ACC112 (cell line): ENCODE measurements around the gene SEMA4F.

Experiments
- H2AFZ ChIP-seq: fragments of 200-600 bp; sonication (generic); one replicate; pipeline ENCODE4 v1.6.0; 2017; ENCODE audit warnings: antibody characterized with exemption, low read length; ENCODE audit not compliant: unreplicated experiment
- H3K27ac ChIP-seq: fragments of 200-600 bp; sonication (generic); 2 replicates; pipeline ENCODE4 v1.5.1; 2014; ENCODE audit warnings: low read depth, mild to moderate bottlenecking, antibody characterized with exemption, low read length, moderate library complexity
- H3K27me3 ChIP-seq: fragments of 200-600 bp; sonication (generic); 2 replicates; pipeline ENCODE4 v1.6.1; 2014; ENCODE audit warnings: mild to moderate bottlenecking, antibody characterized with exemption, low read length, moderate library complexity, mixed read lengths; ENCODE audit not compliant: insufficient read depth
- H3K36me3 ChIP-seq: fragments of 200-600 bp; sonication (generic); 2 replicates; pipeline ENCODE4 v1.6.1; 2016; ENCODE audit warnings: mild to moderate bottlenecking, antibody characterized with exemption, low read length, moderate library complexity, mixed read lengths; ENCODE audit not compliant: insufficient read depth
- H3K4me1 ChIP-seq: fragments of 200-600 bp; sonication (generic); one replicate; pipeline ENCODE4 v1.6.1; 2016; ENCODE audit warnings: low read length, mixed read lengths; ENCODE audit not compliant: insufficient read depth, unreplicated experiment, control insufficient read depth
- H3K4me3 ChIP-seq: fragments of 200-600 bp; sonication (generic); 2 replicates; pipeline ENCODE4 v1.5.1; 2014; ENCODE audit warnings: mild to moderate bottlenecking, low read depth, low read length
- H3K79me2 ChIP-seq: fragments of 200-600 bp; sonication (generic); one replicate; pipeline ENCODE4 v1.6.0; 2016; ENCODE audit warnings: low read length; ENCODE audit not compliant: control insufficient read depth, unreplicated experiment, insufficient read depth

Gene SEMA4F

GRCh38 chr2:74632209-74632938 is 21.7 kb upstream of the SEMA4F start:
- Histone ChIP-seq H3K4me3 (no peak overlapping the region), H3K4me1 (no peaks in the 10 kb centered on the region), H3K36me3 (no peaks in the 10 kb centered on the region), H2AFZ (peak overlapping the region; percentile 30), H3K27ac (no peak overlapping the region), H3K79me2 (no peaks in the 10 kb centered on the region), H3K27me3 (no peaks in the 10 kb centered on the region)

- no peak overlapping the region for H3K4me3 ChIP-seq
- H3K27ac ChIP-seq = no peak overlapping the region
- H3K4me1 ChIP-seq = no peaks in the 10 kb centered on the region
- H3K27me3 ChIP-seq = no peaks in the 10 kb centered on the region
- no peak overlapping the region for H2AFZ ChIP-seq
- H3K79me2 ChIP-seq = no peaks in the 10 kb centered on the region
- H3K36me3 ChIP-seq = no peaks in the 10 kb centered on the region
Measured at GRCh38 chr2:74632939-74633312, 21.1 kb upstream of the SEMA4F start.

- Histone ChIP-seq H3K4me3 (no peak overlapping the region), H3K36me3 (no peaks in the 10 kb centered on the region), H3K27me3 (no peaks in the 10 kb centered on the region), H3K27ac (no peak overlapping the region), H2AFZ (no peak overlapping the region), H3K4me1 (no peaks in the 10 kb centered on the region), H3K79me2 (no peaks in the 10 kb centered on the region)
Measured at GRCh38 chr2:74639550-74639949, 14.5 kb upstream of the SEMA4F start.

- Histone ChIP-seq H3K36me3 (no peaks in the 10 kb centered on the region), H3K4me1 (no peaks in the 10 kb centered on the region), H3K27me3 (peaks cover 6% of the 10 kb centered on the region; the same call in 1 of the 2 replicates), H3K4me3 (no peak overlapping the region), H2AFZ (no peak overlapping the region), H3K79me2 (no peaks in the 10 kb centered on the region), H3K27ac (no peak overlapping the region)
Measured at GRCh38 chr2:74645344-74645743, 8.7 kb upstream of the SEMA4F start.

- no peak overlapping the region for H3K27ac ChIP-seq
- no peak overlapping the region for H2AFZ ChIP-seq
- no peaks in the 10 kb centered on the region for H3K36me3 ChIP-seq
- H3K4me1 ChIP-seq = no peaks in the 10 kb centered on the region
- H3K79me2 ChIP-seq = no peaks in the 10 kb centered on the region
- no peak overlapping the region for H3K4me3 ChIP-seq
- H3K27me3 ChIP-seq = peaks cover 6% of the 10 kb centered on the region; the same call in 1 of the 2 replicates
Measured at GRCh38 chr2:74646201-74646600, 7.8 kb upstream of the SEMA4F start.

GRCh38 chr2:74646834-74647482 is 7.1 kb upstream of the SEMA4F start:
- Histone ChIP-seq H3K27ac (no peak overlapping the region), H3K4me3 (no peak overlapping the region), H3K36me3 (no peaks in the 10 kb centered on the region), H3K79me2 (no peaks in the 10 kb centered on the region), H3K4me1 (no peaks in the 10 kb centered on the region), H3K27me3 (peaks cover 6% of the 10 kb centered on the region; the same call in 1 of the 2 replicates), H2AFZ (no peak overlapping the region)

GRCh38 chr2:74648009-74648443 is 6.0 kb upstream of the SEMA4F start, which contains the start of gene M1AP:
Gene M1AP, minus strand, starts transcription at chr2:74648330. Its CDS starts 8,055 bp downstream, at chr2:74640275.
- peak within 1 kb of the TSS; percentile 78 for H2AFZ ChIP-seq
- no peak within 1 kb of the TSS for H3K27ac ChIP-seq
- no peaks in the 10 kb centered on the region for H3K36me3 ChIP-seq
- H3K4me3 ChIP-seq = peak within 1 kb of the TSS; percentile 69
- no peaks in the 10 kb centered on the region for H3K4me1 ChIP-seq
- H3K27me3 ChIP-seq = peaks cover 6% of the 10 kb centered on the region; the same call in 1 of the 2 replicates
- H3K79me2 ChIP-seq = no peaks in the 10 kb centered on the region

- no peaks in the 10 kb centered on the region for H3K79me2 ChIP-seq
- no peaks in the 10 kb centered on the region for H3K36me3 ChIP-seq
- peak overlapping the region; percentile 90 for H3K4me3 ChIP-seq
- peaks cover 6% of the 10 kb centered on the region for H3K4me1 ChIP-seq
- H3K27ac ChIP-seq = no peak overlapping the region
- peaks cover 2% of the 10 kb centered on the region; the same call in 1 of the 2 replicates for H3K27me3 ChIP-seq
- peak overlapping the region; percentile 57 for H2AFZ ChIP-seq
Measured at GRCh38 chr2:74653589-74653984, 460 bp upstream of the SEMA4F start.

- Histone ChIP-seq H2AFZ (no peak overlapping the region), H3K36me3 (no peaks in the 10 kb centered on the region), H3K27ac (no peak overlapping the region), H3K4me3 (no peak overlapping the region), H3K27me3 (no peaks in the 10 kb centered on the region), H3K79me2 (no peaks in the 10 kb centered on the region), H3K4me1 (peaks cover 6% of the 10 kb centered on the region)
Measured at GRCh38 chr2:74655579-74655978, 1.5 kb downstream of the SEMA4F start.

GRCh38 chr2:74658516-74658915 is 4.5 kb downstream of the SEMA4F start:
- H3K36me3 ChIP-seq = no peaks in the 10 kb centered on the region
- no peaks in the 10 kb centered on the region for H3K27me3 ChIP-seq
- no peak overlapping the region for H3K27ac ChIP-seq
- H2AFZ ChIP-seq = no peak overlapping the region
- H3K4me1 ChIP-seq = peaks cover 6% of the 10 kb centered on the region
- no peaks in the 10 kb centered on the region for H3K79me2 ChIP-seq
- no peak overlapping the region for H3K4me3 ChIP-seq

GRCh38 chr2:74659462-74659861 is 5.4 kb downstream of the SEMA4F start:
- no peaks in the 10 kb centered on the region for H3K27me3 ChIP-seq
- no peak overlapping the region for H3K27ac ChIP-seq
- H3K36me3 ChIP-seq = no peaks in the 10 kb centered on the region
- H3K4me1 ChIP-seq = peaks cover 6% of the 10 kb centered on the region
- H3K4me3 ChIP-seq = no peak overlapping the region
- H3K79me2 ChIP-seq = no peaks in the 10 kb centered on the region
- H2AFZ ChIP-seq = no peak overlapping the region
